Activated naive CD4-positive, alpha-beta T cell treated with anti-CD3 and anti-CD28 coated beads for 36 hours (primary cell): Measurements from ENCODE around the gene LOXL3. TPM values are rescaled to one million over a fixed set of nuclear protein-coding genes. Genes with fewer than 3 reads are reported as not detected.
A peak's percentile ranks its signal among the peaks of the same experiment; 100 is the strongest.

Experiments used
- CTCF ChIA-PET: fragments of 350-600 bp; sonication (Branson Sonifier 250); formaldehyde crosslinking; loops from one replicate; lab custom pipeline; 2021; ENCODE audit warnings: antibody characterized with exemption; lab: Charles Lee
- DNase-seq: peaks from one replicate; pipeline ENCODE4 v3.0.0-alpha.2; 2020
- H3K27ac Mint-ChIP-seq: one replicate; pipeline ENCODE4 v1.8.0; 2021; ENCODE audit warnings: mild to moderate bottlenecking, mixed read lengths
- H3K27me3 Mint-ChIP-seq: one replicate; pipeline ENCODE4 v1.8.0; 2021; ENCODE audit warnings: low read depth, mixed read lengths
- H3K36me3 Mint-ChIP-seq: one replicate; pipeline ENCODE4 v1.8.0; 2021; ENCODE audit warnings: low read depth, mixed read lengths
- H3K4me1 Mint-ChIP-seq: one replicate; pipeline ENCODE4 v1.8.0; 2021; ENCODE audit warnings: low read depth, mixed read lengths
- H3K4me3 Mint-ChIP-seq: one replicate; pipeline ENCODE4 v1.8.0; 2021; ENCODE audit warnings: mild to moderate bottlenecking, moderate library complexity, mixed read lengths
- H3K9me3 Mint-ChIP-seq: one replicate; pipeline ENCODE4 v1.8.0; 2021; ENCODE audit warnings: mixed read lengths
- intact Hi-C: fragments of 100-400 bp; cut with micrococcal nuclease; formaldehyde crosslinking; loops from one replicate; pipeline ENCODE4 v1.15.1; 2023
- total RNA-seq, 2 experiments: library from RNA; stranded (reverse); gene quantifications; one replicate each; pipeline ENCODE4 v1.2.3, GENCODE V29; 2021

LOXL3 gene
- under 1 TPM; 0.35 to 0.41 TPM for total RNA-seq

GRCh38 chr2:74553892-74554819 is at the start of gene LOXL3, which contains the start of gene DOK1:
Gene LOXL3, minus strand, starts transcription at chr2:74553942. Its CDS starts 1,308 bp downstream, at chr2:74552634.
Gene DOK1, plus strand, starts transcription at chr2:74554720. Its CDS starts 35 bp downstream, at chr2:74554755.
- no peaks in the 10 kb centered on the region for H3K9me3 Mint-ChIP-seq
- CTCF ChIA-PET: interaction anchor here (0.6 to 1.0 kb wide), 3 partner anchors 22 to 33 kb away, joined by 3 to 5 read pairs (median 3); no protein-coding TSS in a partner anchor
- peak within 1 kb of the TSS; percentile 94 for H3K4me3 Mint-ChIP-seq
- peaks cover 17% of the 10 kb centered on the region for H3K27me3 Mint-ChIP-seq
- peak; percentile 82 for DNase-seq
- H3K36me3 Mint-ChIP-seq: peaks cover 5% of the 10 kb centered on the region
- intact Hi-C loops: loop anchor here (1.0 to 2.0 kb wide), 6 partner anchors 12 to 281 kb away; partner anchors contain the start of genes AUP1, HK2, HTRA2 and PCGF1
- H3K4me1 Mint-ChIP-seq: peaks cover 4% of the 10 kb centered on the region
- H3K27ac Mint-ChIP-seq: peak within 1 kb of the TSS; percentile 88

DNA sequence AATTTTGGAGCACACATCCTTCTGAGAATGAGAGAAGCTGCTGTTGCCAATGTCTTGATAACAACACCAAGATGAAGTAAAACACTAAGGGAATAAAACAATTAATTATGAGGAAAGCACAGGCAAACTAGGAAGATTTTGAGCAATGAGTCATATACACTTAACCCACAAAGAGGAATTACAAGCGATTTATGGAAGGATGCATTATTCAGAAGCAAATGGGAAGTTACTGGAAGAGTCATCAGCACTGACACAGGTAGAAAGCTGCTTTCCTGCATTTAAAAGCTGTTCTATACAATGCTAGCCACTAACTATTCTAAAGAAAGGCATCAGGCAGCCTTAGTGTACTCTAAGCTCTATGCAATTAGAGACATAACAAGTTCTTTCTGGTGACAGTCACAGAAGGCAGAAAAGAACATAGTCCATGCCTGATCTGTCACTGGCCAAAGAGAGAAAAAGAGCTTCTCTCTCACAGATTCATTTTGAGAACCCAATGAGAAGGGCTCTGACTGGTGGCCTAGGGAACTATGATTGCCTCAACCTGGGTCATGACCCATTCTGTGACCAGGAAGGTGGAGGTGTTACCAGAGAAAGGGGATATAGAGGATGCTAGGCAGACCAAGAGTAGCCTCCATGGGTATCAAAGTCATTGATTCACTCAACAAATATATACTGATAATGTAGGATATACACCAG is 49.0 kb upstream of the LOXL3 start:
- Mint-ChIP-seq H3K36me3 (no peaks in the 10 kb centered on the region), H3K27ac (no peak overlapping the region), H3K4me1 (no peaks in the 10 kb centered on the region), H3K9me3 (no peaks in the 10 kb centered on the region), H3K27me3 (peaks cover 18% of the 10 kb centered on the region), H3K4me3 (no peak overlapping the region)
- DNase-seq: no peak
- intact Hi-C loops: no loop called here
- CTCF ChIA-PET: interaction anchor here (2.0 kb wide), 1 partner anchor 14 kb away, joined by 10 read pairs; no protein-coding TSS in a partner anchor

GRCh38 chr2:74599676-74600075 is 45.9 kb upstream of the LOXL3 start:
- DNase-seq: no peak
- intact Hi-C loops: no loop called here
- no peak overlapping the region for H3K27ac Mint-ChIP-seq
- H3K4me1 Mint-ChIP-seq: no peaks in the 10 kb centered on the region
- no peaks in the 10 kb centered on the region for H3K9me3 Mint-ChIP-seq
- no peak overlapping the region for H3K4me3 Mint-ChIP-seq
- CTCF ChIA-PET: interaction anchor here (0.6 kb wide), 1 partner anchor 754 kb away, joined by 3 read pairs; no protein-coding TSS in a partner anchor
- H3K27me3 Mint-ChIP-seq: peaks cover 22% of the 10 kb centered on the region
- H3K36me3 Mint-ChIP-seq: no peaks in the 10 kb centered on the region

GRCh38 chr2:74597410-74597809 is 43.7 kb upstream of the LOXL3 start:
- no peak overlapping the region for H3K27ac Mint-ChIP-seq
- intact Hi-C loops: no loop called here
- CTCF ChIA-PET: interaction anchor here (1.5 kb wide), 1 partner anchor 11 kb away, joined by 6 read pairs; no protein-coding TSS in a partner anchor

DNA sequence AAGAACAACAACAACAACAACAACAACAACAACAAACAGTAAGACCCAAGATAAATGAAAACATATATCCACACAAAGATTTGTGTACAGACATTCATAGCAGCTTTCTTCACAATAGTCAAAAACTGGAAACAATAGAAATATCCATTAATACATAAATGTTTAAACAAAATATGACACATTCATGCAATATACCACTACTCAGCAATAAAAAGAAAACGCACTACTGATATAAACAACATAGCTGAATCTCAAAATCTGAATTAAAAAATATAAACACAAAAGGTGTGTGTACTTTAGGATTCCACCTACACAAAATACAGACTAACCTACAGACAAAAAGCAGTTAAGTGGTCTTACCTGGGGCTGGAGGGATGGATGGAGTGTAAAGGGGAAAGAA is 42.8 kb upstream of the LOXL3 start:
- no peak for DNase-seq
- CTCF ChIA-PET: no interaction called here
- Mint-ChIP-seq H3K36me3 (no peaks in the 10 kb centered on the region), H3K27ac (no peak overlapping the region), H3K27me3 (peaks cover 24% of the 10 kb centered on the region), H3K4me3 (no peak overlapping the region), H3K9me3 (no peaks in the 10 kb centered on the region), H3K4me1 (peaks cover 3% of the 10 kb centered on the region)
- intact Hi-C loops: no loop called here

More at GRCh38 chr2:74597410-74597809, 43.7 kb upstream of the LOXL3 start:
- Mint-ChIP-seq H3K4me1 (peaks cover 3% of the 10 kb centered on the region), H3K36me3 (no peaks in the 10 kb centered on the region), H3K4me3 (no peak overlapping the region), H3K27me3 (peaks cover 21% of the 10 kb centered on the region), H3K9me3 (no peaks in the 10 kb centered on the region)
- no peak for DNase-seq

DNA sequence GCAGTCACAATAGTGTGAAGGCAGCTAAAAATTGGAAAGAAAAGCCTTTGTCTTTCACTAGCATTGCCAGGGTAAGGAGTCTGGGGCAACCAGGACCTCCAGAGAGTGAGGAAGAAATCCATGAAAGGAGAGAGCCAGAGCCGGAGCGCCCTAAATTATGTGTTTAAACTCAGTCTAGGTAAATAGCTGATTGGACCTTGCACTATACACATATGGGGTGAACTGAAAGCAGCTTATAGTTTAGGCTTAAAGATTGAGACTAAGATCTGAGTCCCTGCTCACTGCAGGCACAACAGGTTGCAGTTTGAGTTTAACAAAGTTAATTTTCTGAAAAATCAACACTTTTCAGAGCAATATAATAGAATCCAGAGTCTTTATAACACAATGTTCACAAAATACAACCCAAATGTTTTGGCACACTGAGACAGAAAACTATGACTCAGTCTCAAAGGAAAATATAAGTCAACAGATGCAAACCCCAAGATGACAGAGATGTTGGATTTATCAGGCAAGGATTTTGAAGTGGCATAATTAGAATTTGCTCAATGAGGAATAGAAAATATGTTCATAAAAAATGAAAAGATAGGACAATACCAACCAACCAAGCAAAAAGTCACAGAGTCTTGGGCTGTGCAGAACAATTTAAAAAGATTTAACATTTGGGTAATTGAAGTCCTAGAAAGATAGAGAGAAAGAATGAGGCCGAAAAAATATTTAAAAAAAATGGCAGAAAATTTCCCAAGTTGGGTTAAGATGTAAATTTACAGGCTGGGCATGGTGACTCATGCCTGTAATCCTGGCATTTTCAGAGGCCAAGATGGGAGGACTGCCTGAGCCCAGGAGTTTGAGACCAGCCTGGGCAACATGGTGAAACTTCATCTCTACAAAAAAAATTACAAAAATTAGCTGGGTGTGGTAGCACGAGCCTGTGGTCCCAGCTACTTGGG is 40.4 kb upstream of the LOXL3 start:
- peaks cover 3% of the 10 kb centered on the region for H3K4me1 Mint-ChIP-seq
- H3K27me3 Mint-ChIP-seq: peaks cover 22% of the 10 kb centered on the region
- CTCF ChIA-PET: interaction anchor here (0.7 to 1.0 kb wide), 3 partner anchors 9 to 111 kb away, joined by 3 to 4 read pairs (median 4); partner anchors contain the start of genes CCDC142 and TTC31
- no peak overlapping the region for H3K27ac Mint-ChIP-seq
- intact Hi-C loops: no loop called here
- no peak for DNase-seq
- H3K9me3 Mint-ChIP-seq: no peaks in the 10 kb centered on the region
- H3K36me3 Mint-ChIP-seq: no peaks in the 10 kb centered on the region
- no peak overlapping the region for H3K4me3 Mint-ChIP-seq

- H3K36me3 Mint-ChIP-seq: no peaks in the 10 kb centered on the region
- peaks cover 9% of the 10 kb centered on the region for H3K27me3 Mint-ChIP-seq
- no peak for DNase-seq
- H3K4me3 Mint-ChIP-seq: no peak overlapping the region
- peaks cover 23% of the 10 kb centered on the region for H3K4me1 Mint-ChIP-seq
- CTCF ChIA-PET: interaction anchor here (0.6 to 8.6 kb wide), 27 partner anchors 9 to 339 kb away, joined by 3 to 144 read pairs (median 6); partner anchors contain the start of genes AUP1, CCDC142, DQX1 and HTRA2
- no peaks in the 10 kb centered on the region for H3K9me3 Mint-ChIP-seq
- intact Hi-C loops: loop anchor here (5.0 kb wide), 3 partner anchors 196 to 289 kb away; no protein-coding TSS in a partner anchor
- no peak overlapping the region for H3K27ac Mint-ChIP-seq
Measured at GRCh38 chr2:74588664-74589063, 34.9 kb upstream of the LOXL3 start.

- H3K9me3 Mint-ChIP-seq: no peaks in the 10 kb centered on the region
- intact Hi-C loops: loop anchor here (1.0 to 5.0 kb wide), 9 partner anchors 33 to 337 kb away; partner anchors contain the start of genes AUP1, DOK1, HTRA2 and TTC31
- peaks cover 9% of the 10 kb centered on the region for H3K27me3 Mint-ChIP-seq
- H3K27ac Mint-ChIP-seq: no peak overlapping the region
- peaks cover 28% of the 10 kb centered on the region for H3K4me1 Mint-ChIP-seq
- CTCF ChIA-PET: interaction anchor here (0.6 to 8.6 kb wide), 38 partner anchors 8 to 338 kb away, joined by 3 to 144 read pairs (median 5); partner anchors contain the start of genes AUP1, CCDC142, DQX1 and HTRA2
- DNase-seq: peak; percentile 79
- no peak overlapping the region for H3K4me3 Mint-ChIP-seq
- H3K36me3 Mint-ChIP-seq: no peaks in the 10 kb centered on the region
Measured at GRCh38 chr2:74587664-74588277, 34.0 kb upstream of the LOXL3 start.

DNA sequence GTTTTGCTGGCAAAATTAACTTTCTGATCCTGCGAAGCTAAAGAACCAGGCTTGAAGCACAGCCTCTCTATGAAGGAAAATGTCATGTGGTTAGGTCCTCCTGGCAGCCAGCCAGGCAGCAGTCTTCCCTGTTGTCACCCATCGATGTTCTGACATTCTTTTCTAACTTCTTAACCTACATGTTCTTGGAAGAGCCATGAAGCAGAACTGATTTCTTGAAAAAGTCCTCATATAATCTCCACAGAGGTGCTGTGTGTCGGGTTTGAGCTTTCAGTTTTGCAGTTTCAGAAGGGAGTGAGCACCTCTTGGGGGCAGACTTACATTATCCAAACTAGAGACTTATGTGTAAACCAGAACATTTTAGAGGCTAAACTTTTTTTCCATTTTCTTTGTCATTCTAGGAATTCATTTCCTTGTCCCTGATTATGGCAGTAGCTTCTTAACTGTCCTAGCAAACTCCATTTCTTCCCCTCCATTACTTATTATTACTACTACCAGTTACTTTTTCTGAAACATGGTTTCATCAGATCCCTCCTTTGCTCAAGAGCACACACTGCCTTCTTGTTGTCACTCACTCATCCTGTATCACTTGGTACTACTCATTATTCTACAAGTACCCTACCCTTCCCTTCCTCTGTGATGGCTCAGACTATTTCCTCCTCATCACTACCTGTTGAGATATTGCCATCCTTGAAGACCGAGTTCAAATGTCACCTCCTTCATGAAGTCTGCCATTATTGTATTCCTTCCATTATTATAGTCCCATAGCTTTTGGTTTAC is 31.9 kb upstream of the LOXL3 start:
- intact Hi-C loops: loop anchor here (1.0 to 5.0 kb wide), 4 partner anchors 19 to 292 kb away; no protein-coding TSS in a partner anchor
- peak; percentile 42 for DNase-seq
- H3K4me3 Mint-ChIP-seq: peak overlapping the region; percentile 52
- no peaks in the 10 kb centered on the region for H3K36me3 Mint-ChIP-seq
- H3K4me1 Mint-ChIP-seq: peaks cover 28% of the 10 kb centered on the region
- peaks cover 2% of the 10 kb centered on the region for H3K27me3 Mint-ChIP-seq
- CTCF ChIA-PET: interaction anchor here (0.6 to 8.6 kb wide), 26 partner anchors 8 to 335 kb away, joined by 3 to 144 read pairs (median 6); partner anchors contain the start of genes AUP1, CCDC142, HTRA2 and LBX2
- peak overlapping the region; percentile 63 for H3K27ac Mint-ChIP-seq
- no peaks in the 10 kb centered on the region for H3K9me3 Mint-ChIP-seq

DNA sequence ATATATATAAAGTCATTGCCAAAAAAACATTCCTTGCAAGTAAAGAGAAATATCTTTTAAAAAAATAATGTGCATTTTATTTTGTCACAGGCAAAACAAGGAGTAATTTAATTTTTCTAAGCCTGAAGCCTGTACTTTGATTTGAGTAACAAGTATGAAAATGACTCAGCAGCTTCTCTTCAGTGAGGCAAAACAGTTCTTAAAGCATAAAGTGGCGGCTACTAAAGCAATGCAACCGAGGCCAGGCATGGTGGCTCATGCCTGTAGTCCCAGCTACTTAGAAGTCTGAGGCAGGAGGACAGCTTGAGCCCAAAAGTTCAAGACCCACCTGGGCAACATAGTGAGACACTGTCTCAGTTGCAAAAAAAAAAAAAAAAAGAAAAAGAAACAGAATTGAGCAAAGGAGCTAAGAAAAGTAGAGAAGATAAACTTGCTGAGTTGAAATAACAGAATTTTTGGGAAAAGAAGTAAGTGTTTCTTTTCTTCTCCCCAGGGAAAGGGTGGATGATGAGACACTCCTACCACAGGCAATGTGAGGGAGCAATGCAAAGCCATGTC is 30.4 kb upstream of the LOXL3 start:
- no peaks in the 10 kb centered on the region for H3K9me3 Mint-ChIP-seq
- H3K27me3 Mint-ChIP-seq: peaks cover 2% of the 10 kb centered on the region
- peak overlapping the region; percentile 34 for H3K27ac Mint-ChIP-seq
- no peaks in the 10 kb centered on the region for H3K36me3 Mint-ChIP-seq
- DNase-seq: peak; percentile 56
- H3K4me1 Mint-ChIP-seq: peaks cover 28% of the 10 kb centered on the region
- intact Hi-C loops: loop anchor here (1.0 kb wide), 1 partner anchor 13 kb away; no protein-coding TSS in a partner anchor
- CTCF ChIA-PET: interaction anchor here (2.0 to 8.6 kb wide), 5 partner anchors 12 to 334 kb away, joined by 5 to 144 read pairs (median 50); partner anchors contain the start of genes CCDC142 and TTC31
- H3K4me3 Mint-ChIP-seq: no peak overlapping the region
